Large intestine (tissue), 3 donors: ENCODE data around the gene TRAPPC3L. TPM values are rescaled to one million over a fixed set of nuclear protein-coding genes. Genes with fewer than 3 reads are reported as not detected.
"Not testable (repeated sequence)": the region's sequence is repeated elsewhere in the genome, so short reads cannot be mapped to it uniquely, and the experiment has no call there.

Experiments used
- DNase-seq, 2 donors: peaks; one replicate each; pipeline versions ENCODE4 v3.0.0 to v3.0.0-alpha.2; 2013
- H3K27ac ChIP-seq: one replicate; pipeline ENCODE4 v1.5.1; 2013; ENCODE audit warnings: low read length
- H3K27me3 ChIP-seq: 2 replicates; pipeline ENCODE4 v1.6.1; 2013; ENCODE audit warnings: low read length; ENCODE audit not compliant: control insufficient read depth, insufficient read depth
- H3K36me3 ChIP-seq: 2 replicates; pipeline ENCODE4 v1.6.1; 2013; ENCODE audit warnings: low read length; ENCODE audit not compliant: control insufficient read depth, insufficient read depth
- H3K4me1 ChIP-seq: one replicate; pipeline ENCODE4 v1.6.1; 2013; ENCODE audit warnings: low read length; ENCODE audit not compliant: control insufficient read depth, insufficient read depth
- H3K4me3 ChIP-seq: one replicate; pipeline ENCODE4 v1.5.1; 2013; ENCODE audit warnings: low read length
- H3K9me3 ChIP-seq: one replicate; pipeline ENCODE4 v1.6.1; 2013; ENCODE audit warnings: mild to moderate bottlenecking, low read depth, low read length, moderate library complexity; ENCODE audit not compliant: control insufficient read depth
- WGBS: methylation state at CpG from one replicate; pipeline ENCODE4 v1.1.5; 2013; ENCODE audit warnings: low lambda C conversion rate; ENCODE audit not compliant: insufficient coverage; 5-methylcytosine and 5-hydroxymethylcytosine counted together
- polyA plus RNA-seq: library from polyadenylated mRNA; unstranded; fragments of 120-200 nt; gene quantifications from one replicate; pipeline ENCODE4 v1.2.1, GENCODE V29; 2013

TRAPPC3L gene
- polyA plus RNA-seq, 1 donor = 0.18 TPM

DNA sequence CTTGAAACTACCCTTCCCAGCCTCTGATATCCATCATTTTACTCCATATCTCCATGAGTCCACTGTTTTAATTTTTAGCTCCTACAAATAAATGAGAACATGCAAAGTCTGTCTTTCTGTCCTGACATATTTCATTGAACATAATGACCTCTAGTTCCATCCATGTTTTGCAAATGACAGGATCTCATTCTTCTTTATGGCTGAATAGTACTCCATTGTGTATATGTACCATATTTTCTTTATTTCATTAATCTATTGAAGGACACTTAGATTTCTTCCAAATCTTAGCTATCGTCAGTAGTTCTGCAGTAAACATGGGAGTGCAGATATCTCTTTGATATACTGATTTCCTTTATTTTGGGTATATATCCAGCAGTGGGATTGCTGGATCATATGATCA, 50.3 kb downstream of the TRAPPC3L start:
- DNase-seq, H3K4me1 ChIP-seq, H3K27me3 ChIP-seq, H3K27ac ChIP-seq, H3K9me3 ChIP-seq, H3K4me3 ChIP-seq, H3K36me3 ChIP-seq: not testable (repeated sequence)
- no CpG with 5 or more reads among the region's 1 CpG for WGBS

GRCh38 chr6:116492331-116493067, 53.0 kb downstream of the TRAPPC3L start:
- H3K4me1 ChIP-seq = no peaks in the 10 kb centered on the region
- no peak for DNase-seq
- no peaks in the 10 kb centered on the region for H3K27me3 ChIP-seq
- 67% methylated on average over 2 of the region's 6 CpGs for WGBS
- no peak overlapping the region for H3K4me3 ChIP-seq
- H3K27ac ChIP-seq = no peak overlapping the region
- H3K9me3 ChIP-seq = no peaks in the 10 kb centered on the region
- no peaks in the 10 kb centered on the region for H3K36me3 ChIP-seq

GRCh38 chr6:116491610-116492330, 53.7 kb downstream of the TRAPPC3L start:
- no peak overlapping the region for H3K27ac ChIP-seq

GRCh38 chr6:116485559-116486184, 59.8 kb downstream of the TRAPPC3L start:
- no peaks in the 10 kb centered on the region for H3K27me3 ChIP-seq
- DNase-seq = no peak
- no peak overlapping the region for H3K27ac ChIP-seq
- no peak overlapping the region for H3K4me3 ChIP-seq
- H3K9me3 ChIP-seq = peaks cover 2% of the 10 kb centered on the region
- H3K36me3 ChIP-seq = no peaks in the 10 kb centered on the region
- 60% methylated on average over 1 of the region's 5 CpGs for WGBS
- peaks cover 2% of the 10 kb centered on the region for H3K4me1 ChIP-seq

More at GRCh38 chr6:116491610-116492330, 53.7 kb downstream of the TRAPPC3L start:
- no peaks in the 10 kb centered on the region for H3K4me1 ChIP-seq
- no peaks in the 10 kb centered on the region for H3K9me3 ChIP-seq
- H3K36me3 ChIP-seq = no peaks in the 10 kb centered on the region
- H3K4me3 ChIP-seq = no peak overlapping the region
- no peaks in the 10 kb centered on the region for H3K27me3 ChIP-seq
- DNase-seq = no peak
- WGBS = 100% methylated on average over 1 of the region's 1 CpG

DNA sequence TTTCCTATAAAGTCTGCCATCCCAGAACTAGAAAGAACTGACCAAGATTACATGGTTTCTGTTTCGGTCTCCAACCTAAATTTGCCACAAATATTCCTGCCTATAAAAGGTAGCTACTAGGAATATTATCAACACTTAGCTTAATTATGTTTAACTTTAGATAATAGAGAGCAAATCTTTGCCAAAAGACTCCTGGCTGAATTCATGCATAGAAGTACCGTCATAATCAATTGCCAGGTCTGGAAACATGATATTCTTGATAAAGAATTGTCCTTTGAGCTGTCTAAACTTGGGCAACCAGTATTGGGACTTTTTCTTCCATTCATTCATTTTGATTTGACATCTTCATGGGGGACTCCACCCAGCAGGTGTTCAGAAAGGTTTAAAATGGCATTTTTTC, 61.9 kb downstream of the TRAPPC3L start:
- H3K27me3 ChIP-seq = no peaks in the 10 kb centered on the region
- WGBS = 20% methylated on average over 1 of the region's 2 CpGs
- DNase-seq = no peak
- H3K27ac ChIP-seq = no peak overlapping the region
- no peaks in the 10 kb centered on the region for H3K36me3 ChIP-seq
- peaks cover 2% of the 10 kb centered on the region for H3K4me1 ChIP-seq
- H3K4me3 ChIP-seq = no peak overlapping the region
- H3K9me3 ChIP-seq = peaks cover 2% of the 10 kb centered on the region

DNA sequence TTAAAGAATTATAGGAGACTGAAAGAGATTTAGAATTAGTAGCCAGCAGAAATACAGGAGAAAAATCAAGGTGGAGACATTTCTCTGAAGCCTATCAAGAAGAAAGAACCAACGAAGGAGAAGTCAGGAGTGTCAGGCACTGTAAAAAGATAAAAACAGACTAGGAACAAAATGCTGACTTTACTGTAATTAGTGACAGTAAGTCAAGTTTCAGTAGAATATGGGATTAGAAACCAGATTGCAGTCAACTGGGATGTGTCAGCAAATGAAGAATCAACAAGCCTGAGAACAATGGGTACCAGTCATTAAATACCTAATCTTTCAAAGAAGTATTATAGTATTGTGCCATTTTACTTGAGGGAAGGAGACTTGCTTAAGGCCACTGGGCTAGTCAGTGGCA, 62.7 kb downstream of the TRAPPC3L start:
- H3K27ac ChIP-seq = no peak overlapping the region
- H3K27me3 ChIP-seq = no peaks in the 10 kb centered on the region
- H3K9me3 ChIP-seq = peaks cover 2% of the 10 kb centered on the region
- WGBS = 82% methylated on average over 1 of the region's 1 CpG
- peaks cover 2% of the 10 kb centered on the region for H3K4me1 ChIP-seq
- no peak for DNase-seq
- no peak overlapping the region for H3K4me3 ChIP-seq
- H3K36me3 ChIP-seq = no peaks in the 10 kb centered on the region

DNA sequence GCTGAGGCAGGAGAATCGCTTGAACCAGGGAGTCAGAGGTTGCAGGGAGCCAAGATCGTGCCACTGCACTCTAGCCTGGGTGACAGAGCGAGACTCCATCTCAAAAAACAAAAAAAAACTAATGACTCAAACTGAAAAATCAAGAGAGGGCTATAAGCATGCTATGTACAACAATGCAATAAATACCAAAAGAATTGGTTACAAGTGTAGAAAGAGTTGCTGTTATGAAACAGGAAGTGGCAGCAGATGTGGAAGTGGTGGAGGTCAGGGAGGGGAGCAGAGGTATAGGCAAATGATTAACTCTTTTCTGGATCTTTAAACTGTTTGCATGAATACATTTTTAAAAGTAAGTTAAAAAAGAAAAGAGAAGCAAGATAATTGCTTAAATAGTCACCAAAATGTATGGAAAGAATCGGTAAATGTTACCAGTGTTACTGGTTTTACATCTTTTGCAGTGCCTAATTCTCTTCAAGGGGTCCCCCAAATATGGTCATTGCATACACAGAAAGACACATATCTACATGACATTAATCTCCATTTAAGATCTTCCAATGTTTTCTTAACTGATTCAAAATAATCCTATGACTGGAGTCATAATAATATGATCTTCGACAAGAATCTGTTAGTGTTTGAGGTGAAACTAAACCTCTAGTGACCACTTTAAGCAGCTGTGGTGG, 69.3 kb downstream of the TRAPPC3L start:
- Histone ChIP-seq H3K4me3 (no peak overlapping the region), H3K36me3 (no peaks in the 10 kb centered on the region), H3K27me3 (no peaks in the 10 kb centered on the region), H3K27ac (no peak overlapping the region), H3K4me1 (no peaks in the 10 kb centered on the region), H3K9me3 (no peaks in the 10 kb centered on the region)
- no peak for DNase-seq
- WGBS = no CpG with 5 or more reads among the region's 5 CpGs

- WGBS = 83% methylated on average over 1 of the region's 1 CpG
- DNase-seq = no peak
- H3K4me3 ChIP-seq = no peak overlapping the region
- no peak overlapping the region for H3K27ac ChIP-seq
- no peaks in the 10 kb centered on the region for H3K4me1 ChIP-seq
- no peaks in the 10 kb centered on the region for H3K9me3 ChIP-seq
- H3K36me3 ChIP-seq = no peaks in the 10 kb centered on the region
- no peaks in the 10 kb centered on the region for H3K27me3 ChIP-seq
Observed at GRCh38 chr6:116475141-116475540, 70.3 kb downstream of the TRAPPC3L start.

GRCh38 chr6:116472706-116473105, 72.8 kb downstream of the TRAPPC3L start:
- no CpG with 5 or more reads among the region's 3 CpGs for WGBS
- no peaks in the 10 kb centered on the region for H3K36me3 ChIP-seq

DNA sequence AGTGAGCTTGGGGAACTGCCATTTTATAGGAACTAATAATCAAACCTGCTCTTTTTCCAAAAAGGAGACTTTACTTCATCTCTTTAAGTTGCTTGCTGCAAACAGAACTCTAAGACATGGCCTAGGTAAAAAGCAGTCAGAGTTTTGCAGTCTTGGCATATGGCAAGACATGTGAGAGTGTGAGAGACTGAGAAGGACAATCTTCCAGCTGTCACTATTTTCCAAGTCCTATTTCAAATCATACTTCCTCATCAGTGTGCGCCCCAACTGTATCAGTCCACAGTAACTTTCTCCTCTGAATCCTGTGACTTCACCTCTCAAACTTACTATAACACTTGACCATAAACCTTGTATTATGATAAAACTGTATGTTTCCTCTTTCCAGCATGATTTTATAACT, 74.0 kb downstream of the TRAPPC3L start:
- no peak for DNase-seq
- WGBS = no CpG with 5 or more reads among the region's 1 CpG
- Histone ChIP-seq H3K27ac (no peak overlapping the region), H3K36me3 (no peaks in the 10 kb centered on the region), H3K27me3 (no peaks in the 10 kb centered on the region), H3K4me1 (no peaks in the 10 kb centered on the region), H3K9me3 (no peaks in the 10 kb centered on the region), H3K4me3 (no peak overlapping the region)

More at GRCh38 chr6:116472706-116473105, 72.8 kb downstream of the TRAPPC3L start:
- H3K27me3 ChIP-seq = no peaks in the 10 kb centered on the region
- H3K4me1 ChIP-seq = no peaks in the 10 kb centered on the region
- no peak for DNase-seq
- no peak overlapping the region for H3K4me3 ChIP-seq
- no peaks in the 10 kb centered on the region for H3K9me3 ChIP-seq
- H3K27ac ChIP-seq = no peak overlapping the region
